Keratinocyte (primary cell): Measurements from ENCODE around the gene NNAT.
A peak's percentile ranks its signal among the peaks of the same experiment; 100 is the strongest.

Experiments
- EZH2 ChIP-seq: IDR thresholded peaks from one replicate; pipeline ENCODE4 v1.6.1; 2012; ENCODE audit warnings: inconsistent platforms, mild to moderate bottlenecking, low read length, moderate library complexity
- TF ChIP-seq, protein P1 (sequence below), 3 experiments: IDR thresholded peaks in 1 of 3; conservative IDR thresholded peaks in 1 of 3; optimal IDR thresholded peaks in 1 of 3; 2 replicates in 2 of 3; 3 replicates in 1 of 3; pipeline versions ENCODE3 to v1.5.1; 2011; ENCODE audit warnings: low read length in 3 of 3, mild to moderate bottlenecking in 3 of 3, moderate library complexity in 2 of 3, control low read depth in 1 of 3, inconsistent platforms in 1 of 3; ENCODE audit not compliant: insufficient read depth in 2 of 3; ENCODE audit errors: extremely low read depth in 1 of 3

DNA sequence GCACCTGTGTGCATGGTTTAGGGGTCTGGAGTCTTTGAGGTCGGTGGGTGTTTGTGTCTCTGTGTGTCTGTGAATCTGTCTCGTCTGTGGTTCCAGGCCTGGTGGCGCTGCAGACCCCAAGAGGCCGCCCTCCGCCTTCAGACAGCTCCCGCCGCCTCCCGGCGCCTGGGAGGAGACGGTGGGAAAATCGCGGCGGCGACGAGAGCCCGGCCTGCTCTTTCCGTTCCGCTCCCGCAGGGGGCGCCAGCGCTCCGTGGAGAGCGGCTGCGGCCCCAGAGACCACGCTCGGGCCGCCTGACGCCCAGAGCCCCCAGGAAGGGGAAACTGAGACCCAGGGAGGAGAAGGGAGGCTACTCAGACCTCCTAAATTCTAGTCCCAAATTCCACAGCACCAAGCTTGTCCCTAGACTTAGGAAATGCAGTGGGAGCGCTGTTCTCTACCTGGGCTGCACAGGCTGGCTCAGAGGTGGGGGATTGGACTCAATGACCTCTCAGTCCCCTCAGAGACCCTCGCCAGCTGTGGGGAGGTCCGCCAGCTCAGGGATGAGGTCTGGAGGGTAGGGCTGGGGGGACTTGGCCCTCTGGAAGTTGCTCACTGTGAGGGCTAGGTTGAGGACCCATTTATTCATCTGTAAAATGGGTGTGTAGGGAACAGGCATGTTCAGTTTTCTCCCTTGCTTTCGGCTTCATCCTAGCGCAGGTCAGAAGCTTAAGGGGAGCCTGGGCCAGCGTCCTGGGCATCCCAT lies 43.5 kb downstream of the NNAT start:
- TF ChIP-seq, protein P1, sequence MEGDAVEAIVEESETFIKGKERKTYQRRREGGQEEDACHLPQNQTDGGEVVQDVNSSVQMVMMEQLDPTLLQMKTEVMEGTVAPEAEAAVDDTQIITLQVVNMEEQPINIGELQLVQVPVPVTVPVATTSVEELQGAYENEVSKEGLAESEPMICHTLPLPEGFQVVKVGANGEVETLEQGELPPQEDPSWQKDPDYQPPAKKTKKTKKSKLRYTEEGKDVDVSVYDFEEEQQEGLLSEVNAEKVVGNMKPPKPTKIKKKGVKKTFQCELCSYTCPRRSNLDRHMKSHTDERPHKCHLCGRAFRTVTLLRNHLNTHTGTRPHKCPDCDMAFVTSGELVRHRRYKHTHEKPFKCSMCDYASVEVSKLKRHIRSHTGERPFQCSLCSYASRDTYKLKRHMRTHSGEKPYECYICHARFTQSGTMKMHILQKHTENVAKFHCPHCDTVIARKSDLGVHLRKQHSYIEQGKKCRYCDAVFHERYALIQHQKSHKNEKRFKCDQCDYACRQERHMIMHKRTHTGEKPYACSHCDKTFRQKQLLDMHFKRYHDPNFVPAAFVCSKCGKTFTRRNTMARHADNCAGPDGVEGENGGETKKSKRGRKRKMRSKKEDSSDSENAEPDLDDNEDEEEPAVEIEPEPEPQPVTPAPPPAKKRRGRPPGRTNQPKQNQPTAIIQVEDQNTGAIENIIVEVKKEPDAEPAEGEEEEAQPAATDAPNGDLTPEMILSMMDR (optimal IDR thresholded peaks at IDR 0.05 in 1 of 3, IDR thresholded peaks at IDR 0.05 in 1 of 3, conservative IDR thresholded peaks at IDR 0.05 in 1 of 3; ENCODE audit: extremely low read depth in 1 of 3, insufficient read depth in 2 of 3, low read length in 3 of 3) = peak; percentile 76 to 98 (median 79)
- no peak for TF ChIP-seq EZH2
